HuH-7.5 (cell line): Measurements from ENCODE around the gene NTSR1.

Source experiments
- DNase-seq: peaks from one replicate; pipeline ENCODE4 v3.0.0; 2011; ENCODE audit warnings: low spot score

NTSR1 gene

DNA sequence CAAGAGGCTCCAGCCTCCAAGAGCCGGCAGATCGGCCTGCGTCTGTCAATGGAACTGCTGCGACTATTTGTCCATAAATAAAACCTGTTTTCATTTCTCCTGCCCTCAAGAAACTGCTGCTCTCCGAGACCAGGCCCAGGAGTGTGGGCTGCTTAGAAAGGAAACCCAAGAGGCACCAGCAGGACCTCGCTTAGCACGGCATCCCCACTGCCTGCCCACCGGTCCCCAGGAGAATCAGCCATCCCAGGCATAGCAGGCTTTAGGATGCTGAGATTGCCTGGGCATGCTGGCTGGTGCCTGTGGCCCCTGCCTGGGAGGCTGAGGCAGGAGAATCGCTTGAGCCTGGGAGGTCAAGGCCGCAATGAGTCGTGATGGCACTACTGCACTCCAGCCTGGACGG lies 17.6 kb downstream of the NTSR1 start:
- no peak for DNase-seq

DNA sequence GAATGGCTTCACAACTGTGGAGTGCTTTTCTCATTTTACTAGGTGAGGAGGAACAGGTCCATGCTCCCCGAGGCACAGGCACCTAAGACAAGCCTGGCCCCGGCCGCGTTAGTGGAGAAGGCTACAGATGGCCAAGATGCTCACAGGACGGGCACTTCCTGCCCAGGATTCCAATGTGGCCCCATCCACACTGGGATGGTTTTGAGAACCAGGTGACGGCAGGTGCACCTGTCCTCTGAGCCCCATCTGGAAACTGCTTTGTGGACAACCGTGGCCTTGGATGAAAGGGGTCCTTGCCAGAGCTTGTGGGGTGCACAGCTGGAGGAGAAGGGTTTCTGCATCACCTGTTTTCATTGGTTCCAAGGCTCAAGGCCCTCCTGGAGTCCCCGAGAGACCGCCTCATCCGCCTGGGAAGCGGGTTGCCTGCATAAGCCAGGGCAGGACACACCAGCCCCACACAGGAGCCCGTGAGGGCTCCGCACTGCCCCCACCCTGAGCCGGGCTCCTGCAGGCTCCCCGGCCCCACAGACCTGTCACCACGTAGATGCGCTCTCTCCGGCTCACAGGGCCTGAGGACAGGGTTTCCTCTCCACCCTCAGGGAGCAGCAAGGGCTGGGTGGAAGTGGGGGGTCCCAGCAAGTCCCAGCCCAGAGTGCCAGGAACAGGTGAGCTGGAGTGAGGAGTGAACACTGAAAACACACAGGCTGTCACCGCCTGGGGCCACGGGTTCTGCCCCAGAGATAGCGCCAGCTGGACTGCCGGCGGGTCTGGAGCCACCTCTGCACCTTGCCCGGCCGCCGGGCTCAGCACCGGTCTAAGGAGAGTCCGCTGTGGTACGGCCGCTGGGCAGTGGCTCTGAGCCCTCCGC lies 18.3 kb downstream of the NTSR1 start:
- DNase-seq, result no peak

DNA sequence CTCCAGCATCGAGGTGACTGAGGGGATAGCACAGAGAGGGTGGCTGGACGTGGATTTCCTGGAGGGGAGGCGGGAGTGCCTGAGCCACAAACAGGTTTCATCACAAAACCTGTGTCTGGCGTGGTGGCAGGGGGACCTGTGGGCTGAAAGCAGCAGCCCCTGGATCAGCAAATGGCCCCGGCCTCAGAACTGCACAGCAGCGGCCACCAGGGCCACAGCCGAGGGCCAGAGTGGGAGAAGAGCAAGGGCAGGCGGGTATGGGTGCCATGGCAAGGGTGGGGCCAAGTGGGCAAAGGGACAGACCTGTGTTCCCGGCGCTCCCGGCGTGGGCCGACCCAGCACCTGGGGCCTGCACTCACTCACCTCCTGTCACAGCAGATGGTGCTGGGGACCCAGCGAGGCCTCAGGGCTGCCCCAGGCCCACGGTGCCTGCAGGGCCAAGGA lies 19.0 kb downstream of the NTSR1 start:
- DNase-seq, result no peak

DNA sequence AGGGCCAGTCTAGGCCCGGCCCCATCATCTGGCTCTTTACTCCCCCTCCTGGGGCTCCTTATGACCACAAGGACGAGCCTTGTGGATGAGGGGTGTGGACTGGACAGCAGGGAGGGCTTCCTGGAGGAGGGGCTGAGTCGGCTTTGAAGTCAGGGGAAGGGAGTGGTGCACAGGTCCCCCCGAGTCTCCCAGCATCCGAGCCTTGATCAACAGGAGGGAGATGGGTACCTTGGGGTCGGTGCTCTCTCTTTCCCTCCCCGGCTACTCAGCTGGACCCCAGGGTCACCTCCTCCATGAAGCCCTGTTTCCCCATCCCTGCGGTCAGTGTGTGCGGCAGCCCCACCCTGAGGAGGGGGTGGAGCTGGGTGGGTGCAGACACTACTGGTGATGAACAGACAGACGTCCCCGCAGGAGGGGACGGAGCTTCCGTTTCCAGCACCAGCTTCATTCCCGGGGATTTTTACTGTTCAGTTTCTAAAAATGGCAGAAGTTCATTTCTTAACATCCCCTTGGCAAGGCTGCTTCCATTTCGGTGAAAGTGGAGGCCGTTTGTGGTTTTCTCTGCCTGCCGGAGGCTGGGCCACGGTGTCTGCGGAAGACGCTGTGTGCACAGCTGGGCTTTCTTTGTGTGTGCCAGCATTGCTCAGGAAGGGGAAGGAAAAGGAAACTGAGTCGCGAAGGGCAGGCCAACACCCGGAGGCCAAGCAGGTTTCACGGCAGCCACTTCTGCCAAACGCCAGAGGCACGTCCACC lies 19.6 kb downstream of the NTSR1 start:
- DNase-seq, result no peak

DNA sequence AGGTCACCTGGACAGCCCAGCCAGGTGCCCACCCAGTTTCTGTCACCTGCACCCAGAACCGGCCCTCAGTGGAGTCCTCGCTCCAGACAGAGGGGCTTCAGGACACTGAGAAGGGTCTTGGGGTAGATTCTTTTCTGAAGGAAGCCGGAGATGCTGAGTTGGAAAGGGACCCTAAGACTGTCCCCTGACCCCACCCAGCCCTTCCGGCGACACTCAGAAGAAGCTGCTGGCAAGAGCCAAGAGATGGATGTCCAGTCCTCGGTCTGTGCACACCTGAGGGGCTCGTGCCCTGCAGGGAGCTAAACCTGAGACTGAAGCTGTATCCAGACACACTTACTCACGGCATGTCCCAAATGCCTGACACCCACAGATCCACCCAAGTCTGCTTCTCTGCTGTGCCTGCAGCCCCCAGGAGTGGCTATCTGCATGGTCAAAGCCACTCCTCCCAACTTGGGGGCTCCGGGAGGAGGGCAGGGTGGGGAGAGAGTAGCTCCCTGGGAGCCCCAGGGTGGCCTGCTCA lies 20.2 kb downstream of the NTSR1 start:
- no peak for DNase-seq

DNA sequence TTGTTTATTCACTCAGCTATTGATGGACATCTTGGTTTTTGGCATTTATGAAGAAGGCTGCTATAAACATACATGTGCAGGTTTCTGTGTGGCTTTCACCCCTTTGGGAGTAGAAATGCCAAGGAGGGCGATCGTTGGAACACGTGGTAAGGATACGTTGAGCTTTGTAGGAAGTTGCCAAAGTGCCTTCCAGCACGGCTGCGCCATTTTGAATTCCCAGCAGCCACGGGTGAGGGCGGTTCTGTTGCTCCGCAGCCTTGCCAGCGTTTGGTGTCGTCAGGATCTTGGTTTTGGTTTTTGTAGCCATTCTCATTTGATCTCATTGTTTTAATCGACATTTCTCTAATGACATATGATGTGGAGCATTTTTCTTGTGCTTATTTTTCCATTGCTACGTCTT lies 21.8 kb downstream of the NTSR1 start:
- DNase-seq, result no peak

DNA sequence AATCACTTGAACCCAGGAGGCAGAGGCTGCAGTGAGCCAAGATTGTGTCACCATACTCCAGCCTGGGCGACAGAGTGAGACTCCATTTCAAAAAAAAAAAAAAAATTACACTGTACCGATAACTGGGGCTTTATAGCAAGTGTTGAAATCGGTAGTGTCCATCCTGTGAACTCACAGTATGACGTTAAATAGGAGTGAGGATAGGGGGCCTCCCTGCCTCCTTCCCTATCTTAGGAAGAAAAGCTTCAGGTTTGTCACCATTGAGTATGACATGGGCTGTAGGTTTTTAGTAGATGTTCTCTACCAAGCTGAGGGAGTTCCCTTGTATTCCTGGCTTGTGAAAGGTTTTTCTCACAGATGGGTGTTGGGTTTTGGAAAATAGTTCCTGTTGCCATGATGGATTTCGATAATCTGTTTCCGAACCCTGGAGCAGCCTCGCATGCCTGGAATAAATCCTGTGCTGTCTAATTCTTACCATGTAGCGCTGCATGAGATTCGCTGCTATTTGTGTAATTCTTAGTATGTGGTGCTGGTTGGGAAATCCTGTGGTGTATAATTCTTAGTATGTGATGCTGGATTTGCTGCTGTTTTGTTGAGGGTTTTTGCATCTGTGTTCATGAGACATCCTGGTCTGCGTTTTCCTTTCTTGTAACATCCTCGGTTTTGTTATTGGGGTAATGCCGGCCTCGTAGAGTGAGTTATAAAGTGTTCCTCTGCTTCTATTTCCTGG lies 23.6 kb downstream of the NTSR1 start:
- DNase-seq, result no peak

DNA sequence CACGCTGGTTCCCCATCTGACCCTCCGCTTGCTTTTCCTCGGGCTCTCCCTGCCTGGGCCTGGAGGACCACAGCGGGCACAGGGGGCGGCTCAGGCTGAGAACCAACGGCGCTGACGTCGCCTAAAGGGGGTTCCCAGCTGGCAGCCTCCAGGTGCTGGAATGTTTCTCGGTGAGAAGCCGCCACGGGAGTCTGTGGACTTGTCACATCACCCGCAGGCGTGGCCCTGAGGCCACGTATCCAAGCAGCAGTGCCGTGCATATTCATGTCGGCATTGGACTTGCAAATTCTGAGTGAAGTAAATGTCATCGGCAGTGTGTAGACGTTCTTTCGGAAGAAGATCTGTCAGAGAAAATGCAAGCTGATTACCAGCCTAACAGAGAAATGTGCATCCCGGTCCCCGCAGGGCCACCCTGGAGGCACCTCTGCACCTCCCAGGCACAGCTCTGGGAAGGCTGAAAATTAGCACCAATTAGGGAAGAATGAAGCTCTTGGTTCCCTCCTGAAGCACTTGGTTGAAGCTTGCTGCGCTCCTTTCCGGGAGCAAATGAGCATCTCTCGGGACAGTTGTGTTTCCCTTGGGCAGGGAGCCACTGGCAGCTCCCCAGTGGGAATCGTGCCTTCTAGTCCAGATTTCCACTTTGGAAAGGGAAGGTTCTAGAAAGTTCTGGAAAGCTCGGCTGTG lies 24.3 kb downstream of the NTSR1 start:
- no peak for DNase-seq

DNA sequence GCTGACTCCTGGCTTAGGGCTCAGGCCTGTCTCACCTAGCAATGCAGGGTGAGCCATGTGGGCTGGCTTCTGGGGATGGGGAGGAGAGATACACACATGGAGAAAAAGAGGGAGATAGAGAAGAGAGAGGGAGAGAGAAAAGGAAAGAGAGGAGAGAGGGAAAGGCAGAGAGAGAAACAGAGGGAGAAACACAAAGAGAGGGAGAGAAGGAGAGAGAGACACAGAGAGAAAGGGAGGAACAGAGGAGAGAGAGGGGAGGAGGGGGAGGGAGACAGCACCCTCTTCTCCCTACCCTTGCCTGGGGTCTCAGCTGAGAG lies 24.8 kb downstream of the NTSR1 start:
- no peak for DNase-seq

DNA sequence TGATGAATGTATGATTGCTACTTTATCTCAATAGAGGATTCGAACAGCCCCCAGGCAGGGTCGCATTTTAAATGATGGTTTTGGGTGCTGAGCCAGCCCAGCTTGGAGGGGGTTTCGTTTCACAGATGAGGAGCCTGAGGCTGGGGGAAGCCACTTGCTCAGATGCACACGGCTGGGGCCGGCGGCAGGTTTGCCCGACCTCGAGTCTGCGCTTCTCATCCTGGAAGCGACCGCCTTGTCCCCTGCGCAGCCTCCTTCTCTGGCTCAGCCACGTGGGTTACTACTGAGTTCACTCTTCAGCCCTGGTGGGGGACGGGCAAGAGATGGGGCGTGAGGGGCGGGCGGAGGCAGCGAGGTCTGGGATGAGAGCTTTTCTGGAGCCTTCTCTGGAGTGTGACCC lies 25.3 kb downstream of the NTSR1 start:
- DNase-seq, result no peak

DNA sequence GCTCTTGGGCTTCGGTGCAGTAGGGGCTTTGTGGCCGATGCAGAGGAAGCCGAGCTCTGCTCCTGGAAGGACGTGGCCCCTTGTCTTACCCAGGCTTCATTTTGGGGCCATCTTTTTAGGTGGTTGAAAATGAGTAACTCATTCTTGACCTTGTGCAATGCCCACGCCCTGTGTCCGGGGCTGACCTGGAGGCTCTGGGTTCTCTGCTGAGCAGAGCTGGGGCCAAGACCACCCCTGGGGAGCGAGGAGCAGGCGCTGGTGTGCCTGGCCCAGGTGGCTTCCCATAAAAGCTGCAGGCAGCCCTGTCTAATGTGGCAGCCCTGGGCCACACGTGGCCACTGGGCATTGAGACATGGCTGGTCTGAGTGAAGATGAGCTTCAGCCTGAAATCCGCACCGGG lies 25.7 kb downstream of the NTSR1 start:
- no peak for DNase-seq

DNA sequence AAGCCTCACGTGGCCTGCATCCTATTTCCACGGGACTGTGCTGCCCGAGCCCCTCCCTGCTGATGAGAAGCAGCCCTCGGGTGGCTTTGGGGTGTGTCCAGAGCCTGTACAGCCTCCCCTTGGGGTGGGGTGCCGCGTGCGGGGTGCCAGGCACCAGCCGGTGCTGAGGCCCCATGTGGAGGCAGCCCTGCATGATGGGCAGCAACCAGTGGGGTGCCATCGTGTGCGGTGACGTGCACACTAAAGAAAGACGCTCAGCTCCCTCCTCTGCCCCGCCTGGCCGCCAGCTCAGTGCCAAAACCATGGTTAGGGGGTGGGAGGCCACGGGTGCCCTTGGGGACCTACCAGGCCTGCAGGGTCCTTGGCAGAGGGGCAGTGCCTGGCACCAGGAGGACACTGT lies 26.2 kb downstream of the NTSR1 start:
- no peak for DNase-seq

DNA sequence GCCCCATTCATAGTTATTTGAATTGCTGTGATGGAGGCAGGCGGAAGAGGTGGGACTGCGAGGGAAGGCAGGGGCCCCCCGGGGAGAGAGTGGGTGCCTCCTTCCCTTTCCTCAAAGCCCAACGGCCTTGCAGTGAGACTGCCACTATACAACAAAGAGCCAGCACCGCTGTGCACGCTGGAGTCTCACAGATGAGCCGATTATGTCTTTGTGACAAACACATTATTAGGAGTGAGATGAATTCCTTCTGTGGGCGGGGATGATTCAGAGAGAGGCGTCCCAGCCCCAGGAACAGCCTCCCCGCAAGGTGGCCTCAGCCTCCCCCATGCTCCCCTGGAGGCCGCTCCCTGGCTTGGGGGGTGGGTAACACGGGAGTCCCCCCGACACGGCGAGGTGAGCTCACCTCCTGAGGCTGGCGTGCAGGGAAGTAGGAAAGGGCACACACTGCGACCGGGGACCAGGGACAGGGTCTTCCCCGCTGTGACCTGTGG lies 26.7 kb downstream of the NTSR1 start:
- no peak for DNase-seq

DNA sequence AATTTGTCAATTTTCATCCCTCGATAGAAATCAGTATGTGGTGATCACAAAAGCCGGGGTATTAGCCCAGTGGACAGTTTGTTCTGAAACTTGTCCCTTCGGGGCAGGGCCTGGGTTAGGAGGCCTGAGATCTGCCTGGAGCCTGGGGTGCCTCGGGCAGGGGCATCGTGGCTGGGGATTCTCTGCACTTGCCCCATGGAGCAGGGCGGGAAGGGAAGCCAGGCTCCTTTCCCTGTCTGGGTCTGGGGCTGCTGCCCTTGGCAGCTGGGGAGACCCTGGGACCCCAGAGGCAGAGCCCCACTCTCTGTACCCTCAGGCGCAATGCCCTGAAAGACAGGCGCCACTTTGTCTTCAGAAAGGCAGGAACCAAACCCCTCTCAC lies 27.4 kb downstream of the NTSR1 start:
- DNase-seq, result no peak

DNA sequence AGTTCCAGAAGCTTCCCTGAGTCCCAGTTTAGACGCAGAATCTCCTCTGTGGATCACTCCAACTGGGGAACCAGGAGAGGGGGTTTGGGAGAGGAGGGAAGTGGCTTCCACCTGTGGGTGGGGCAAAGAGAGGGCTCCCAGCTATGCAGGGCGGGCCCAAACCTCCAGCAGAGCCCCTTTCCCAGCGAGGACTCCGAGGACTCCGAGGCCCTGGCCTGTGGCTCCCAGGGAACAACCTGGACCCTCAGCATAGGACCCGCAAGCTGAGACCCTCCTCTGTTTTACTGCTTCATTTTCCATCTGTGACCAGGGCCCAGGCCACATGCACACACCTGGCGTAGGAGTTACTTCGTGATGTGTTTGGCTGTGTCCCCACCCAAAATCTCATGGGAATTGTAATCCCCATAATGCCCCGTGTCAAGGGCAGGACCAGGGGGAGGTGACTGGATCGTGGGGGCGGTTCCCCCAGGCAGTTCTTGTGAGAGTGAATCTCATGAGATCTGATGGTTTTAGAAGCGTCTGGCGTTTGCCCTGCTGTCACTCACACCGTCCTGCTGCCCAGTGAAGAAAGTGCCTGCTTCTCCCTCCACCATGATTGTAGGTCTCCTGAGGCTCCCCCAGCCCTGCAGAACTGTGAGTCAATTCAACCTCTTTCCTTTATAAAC lies 27.9 kb downstream of the NTSR1 start:
- no peak for DNase-seq

DNA sequence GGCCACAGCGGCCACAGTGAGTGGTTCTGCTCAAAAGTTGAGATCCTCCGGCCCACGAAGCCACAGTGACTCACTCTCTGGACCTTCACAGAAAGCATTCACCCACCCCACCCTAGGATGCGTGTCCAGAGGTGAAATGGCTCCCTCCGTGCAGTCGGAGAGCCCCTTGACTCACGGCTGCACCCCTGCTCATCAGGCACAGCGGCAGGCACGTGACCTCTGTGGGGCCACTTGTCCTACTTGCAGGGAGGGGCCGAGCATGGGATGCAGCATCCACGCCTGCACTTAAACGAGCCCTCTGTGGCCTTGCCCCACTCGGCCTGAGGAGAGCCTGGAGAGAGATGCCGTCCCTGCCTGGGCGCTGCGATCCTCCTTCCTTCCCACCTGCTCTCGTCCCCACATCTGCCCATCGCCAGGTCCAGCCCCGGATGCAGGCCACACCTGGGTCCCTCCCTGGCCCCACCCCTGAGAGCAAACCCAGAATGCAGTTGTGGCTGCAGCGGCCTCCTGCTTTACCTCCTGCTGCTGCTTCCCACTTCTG lies 28.7 kb downstream of the NTSR1 start:
- DNase-seq, result no peak

DNA sequence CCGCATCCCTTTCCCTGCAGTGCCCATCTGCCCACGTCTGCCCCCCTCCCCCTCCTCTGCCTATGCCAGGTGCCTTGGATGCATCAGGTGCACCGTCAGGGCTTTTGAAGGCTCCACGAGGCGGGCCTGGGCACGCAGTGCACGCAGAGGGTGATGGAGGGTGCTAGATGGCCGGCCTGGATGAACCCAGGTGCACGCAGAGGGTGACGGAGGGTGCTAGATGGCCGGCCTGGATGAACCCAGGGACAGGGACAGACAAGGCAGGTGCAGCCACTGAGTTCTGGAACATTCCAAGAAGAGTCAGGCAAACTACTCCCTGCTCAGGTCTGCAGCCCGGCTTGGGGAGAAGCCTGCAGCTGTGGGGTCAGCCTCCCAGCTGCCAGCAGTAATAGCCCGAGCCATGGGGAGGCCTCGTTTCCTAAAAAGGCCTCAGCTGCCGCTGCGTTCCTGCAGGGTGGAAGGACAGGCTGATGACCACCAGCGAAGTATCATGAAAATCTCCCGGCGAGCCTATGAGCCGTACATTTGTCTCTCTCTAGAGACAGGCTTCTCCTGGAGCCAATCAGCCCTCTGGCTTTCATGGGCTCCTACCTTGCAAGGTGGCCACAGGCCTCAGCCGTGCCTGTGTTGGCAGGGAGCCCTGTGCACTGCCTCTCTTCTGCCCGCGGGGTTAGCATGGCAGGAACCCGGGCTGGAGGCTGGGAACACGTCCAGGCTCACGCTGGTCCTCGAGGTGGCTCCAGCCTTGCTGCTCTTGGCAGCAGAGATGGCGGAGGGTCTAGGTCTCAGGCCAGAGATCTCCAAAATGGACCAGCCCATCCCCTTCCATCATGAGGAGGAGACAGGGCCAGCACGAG lies 29.6 kb downstream of the NTSR1 start:
- no peak for DNase-seq

DNA sequence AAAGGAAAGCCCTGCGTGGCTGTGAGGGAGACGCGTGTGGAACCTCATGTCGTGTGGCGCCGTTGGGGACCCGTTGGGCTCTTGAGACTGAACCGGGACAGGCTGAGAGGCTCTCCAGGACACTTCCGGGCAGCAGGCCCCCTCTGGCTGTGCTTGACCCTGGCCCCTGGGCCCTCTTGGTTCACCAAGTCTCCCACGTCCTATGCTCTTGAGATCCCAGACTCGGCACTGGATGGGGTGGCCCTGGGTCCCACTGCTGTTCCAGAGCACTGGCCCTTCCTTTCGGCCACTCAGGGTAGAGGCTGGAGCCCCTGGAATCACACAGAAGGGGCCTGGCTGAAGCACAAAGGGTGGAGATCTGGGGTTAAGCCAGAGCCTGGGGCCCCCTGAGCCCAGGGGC lies 30.4 kb downstream of the NTSR1 start:
- no peak for DNase-seq

DNA sequence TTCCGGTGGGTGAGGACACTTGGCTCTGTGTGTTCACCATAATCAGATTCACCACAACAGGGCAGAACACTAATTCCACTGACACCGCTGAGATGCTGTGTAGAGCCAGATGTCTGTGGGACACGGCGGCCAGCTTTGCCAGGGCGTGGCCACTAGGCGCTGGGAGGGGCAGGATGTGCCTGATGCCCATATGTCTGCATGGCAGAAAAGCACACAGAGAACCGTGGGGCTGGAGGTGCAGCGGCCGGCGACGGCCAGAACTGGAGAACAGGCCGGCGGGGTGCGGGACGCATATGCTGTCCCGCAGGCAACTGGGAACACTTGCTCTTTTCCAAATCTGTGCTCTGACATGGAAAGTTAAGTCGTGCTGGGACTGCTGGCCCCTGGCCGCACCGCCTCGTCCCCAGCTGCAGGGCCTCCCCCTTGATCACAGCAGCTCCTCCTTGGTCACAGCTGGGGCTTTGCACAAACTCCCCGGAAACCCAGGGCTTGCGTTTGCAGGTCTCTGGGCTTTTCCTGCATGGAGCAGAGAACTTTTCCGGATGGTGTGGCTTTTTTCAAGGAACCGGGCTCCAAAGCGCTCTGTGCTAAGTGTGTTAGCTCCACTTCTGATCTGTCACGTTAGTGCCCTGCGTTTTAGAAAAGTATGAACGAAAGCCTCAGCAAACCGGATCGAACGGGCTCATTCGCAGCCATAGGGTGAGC lies 31.1 kb downstream of the NTSR1 start:
- no peak for DNase-seq
